Stomach smooth muscle (tissue), 2 donors: ENCODE results near the gene GCKR.

Source experiments
- H3K27ac ChIP-seq: one replicate; pipeline ENCODE4 v1.7.0; 2013; ENCODE audit warnings: mild to moderate bottlenecking, low read length, inconsistent platforms
- H3K27me3 ChIP-seq, 2 donors: one replicate each; pipeline ENCODE4 v1.7.0; 2013; ENCODE audit warnings: low read length in 2 of 2; ENCODE audit not compliant: insufficient read depth in 2 of 2, control insufficient read depth in 1 of 2
- H3K36me3 ChIP-seq, 2 donors: one replicate each; pipeline ENCODE4 v1.7.0; 2013; ENCODE audit warnings: low read length in 2 of 2; ENCODE audit not compliant: control insufficient read depth in 2 of 2, insufficient read depth in 2 of 2
- H3K4me1 ChIP-seq: one replicate; pipeline ENCODE4 v1.7.0; 2013; ENCODE audit warnings: low read length; ENCODE audit not compliant: control insufficient read depth, insufficient read depth
- H3K4me3 ChIP-seq, 2 donors: one replicate each; pipeline ENCODE4 v1.7.0; 2013; ENCODE audit warnings: low read length in 2 of 2
- H3K9ac ChIP-seq, 2 donors: one replicate each; pipeline ENCODE4 v1.7.0; 2013; ENCODE audit warnings: low read length in 2 of 2, mild to moderate bottlenecking in 1 of 2
- H3K9me3 ChIP-seq, 2 donors: one replicate each; pipeline ENCODE4 v1.7.0; 2013; ENCODE audit warnings: low read length in 2 of 2; ENCODE audit not compliant: control insufficient read depth in 2 of 2
- donor health status: healthy.
- donor health status: Pancreatic carcinoma.

GCKR gene

DNA sequence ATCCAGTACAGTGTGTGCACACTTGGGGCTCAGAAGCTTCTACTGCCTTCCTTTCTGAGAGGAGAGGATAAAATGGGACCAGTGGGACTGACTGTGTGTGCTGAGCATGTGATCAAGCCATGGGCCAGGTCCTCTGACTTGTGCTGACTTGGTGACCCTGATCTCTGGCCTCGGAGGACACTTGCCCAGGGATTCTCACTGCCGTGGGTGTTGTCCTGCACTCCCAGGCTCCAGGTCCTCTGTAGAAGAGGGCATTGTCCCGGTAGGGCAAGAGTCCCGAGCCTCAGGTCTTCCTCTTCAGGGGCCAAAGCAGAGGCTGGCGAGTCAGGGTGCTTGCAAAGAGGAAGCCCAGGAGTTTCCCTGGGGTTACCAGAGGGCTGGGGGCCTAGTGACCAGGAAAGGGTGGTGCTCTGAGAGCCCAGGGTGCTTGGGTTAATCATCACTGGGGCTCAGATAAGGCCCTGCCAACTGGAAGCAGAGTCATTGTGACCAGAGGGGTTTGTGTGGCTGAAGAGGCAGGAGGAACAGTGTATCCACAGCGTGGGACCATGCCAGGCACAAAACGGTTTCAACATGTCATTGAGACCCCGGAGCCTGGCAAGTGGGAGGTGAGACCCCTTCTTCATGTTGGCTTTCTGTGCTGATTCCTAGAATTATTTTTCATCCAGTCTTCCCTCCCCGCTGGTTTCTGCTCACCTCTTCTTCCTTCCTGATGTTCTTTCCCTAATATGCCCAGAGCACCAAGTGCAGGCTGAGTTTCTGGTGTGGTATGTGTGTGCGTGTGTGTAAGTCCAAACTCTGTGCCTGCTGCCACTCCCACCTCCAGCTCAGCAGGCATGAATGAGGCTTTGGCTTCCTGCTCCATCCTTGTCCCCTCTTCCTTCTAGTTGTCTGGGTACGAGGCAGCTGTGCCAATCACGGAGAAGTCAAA is at the start of gene GCKR:
Gene GCKR (plus strand): TSS at position 483 of the 931 bp plus-strand sequence. CDS start 66 bp downstream, at position 549.
- Histone ChIP-seq H3K36me3 (peaks cover 0 to 3% of the 10 kb centered on the region in 2 donors), H3K9me3 (no peaks in the 10 kb centered on the region), H3K4me1 (peaks cover 12% of the 10 kb centered on the region), H3K4me3 (no peak within 1 kb of the TSS), H3K27ac (no peak within 1 kb of the TSS), H3K9ac (no peak within 1 kb of the TSS), H3K27me3 (peaks cover 4 to 13% of the 10 kb centered on the region in 2 donors)

GRCh38 chr2:27448381-27448780 is 48.3 kb upstream of the GCKR start:
- no peaks in the 10 kb centered on the region for H3K27me3 ChIP-seq
- no peak overlapping the region for H3K9ac ChIP-seq
- H3K4me1 ChIP-seq, result no peaks in the 10 kb centered on the region
- no peak overlapping the region for H3K27ac ChIP-seq
- peaks cover 37 to 46% of the 10 kb centered on the region in 2 donors for H3K36me3 ChIP-seq
- H3K4me3 ChIP-seq, result no peak overlapping the region
- H3K9me3 ChIP-seq, result no peaks in the 10 kb centered on the region

DNA sequence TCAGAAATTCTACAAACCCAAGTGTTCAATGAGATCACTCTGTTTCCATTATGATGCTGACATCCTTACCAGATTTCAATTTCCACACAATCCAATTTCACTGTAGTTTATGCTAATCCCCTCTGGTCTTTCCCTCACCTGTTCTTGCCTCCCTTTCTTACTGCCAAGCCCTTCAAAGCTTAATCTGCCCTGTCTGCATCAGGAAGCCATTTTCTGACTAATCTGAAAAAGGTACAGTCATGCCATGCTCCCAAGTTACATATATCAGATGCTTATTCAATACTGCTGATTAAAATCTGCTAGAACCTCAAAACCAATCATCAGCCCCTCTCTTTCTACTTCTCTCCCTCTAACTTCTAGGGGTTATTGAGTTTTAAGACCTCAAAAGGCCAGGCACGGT is 45.5 kb upstream of the GCKR start:
- Histone ChIP-seq H3K27ac (no peak overlapping the region), H3K4me3 (no peak overlapping the region), H3K4me1 (no peaks in the 10 kb centered on the region), H3K9ac (no peak overlapping the region), H3K27me3 (no peaks in the 10 kb centered on the region), H3K9me3 (no peaks in the 10 kb centered on the region), H3K36me3 (peaks cover 48 to 59% of the 10 kb centered on the region in 2 donors)

DNA sequence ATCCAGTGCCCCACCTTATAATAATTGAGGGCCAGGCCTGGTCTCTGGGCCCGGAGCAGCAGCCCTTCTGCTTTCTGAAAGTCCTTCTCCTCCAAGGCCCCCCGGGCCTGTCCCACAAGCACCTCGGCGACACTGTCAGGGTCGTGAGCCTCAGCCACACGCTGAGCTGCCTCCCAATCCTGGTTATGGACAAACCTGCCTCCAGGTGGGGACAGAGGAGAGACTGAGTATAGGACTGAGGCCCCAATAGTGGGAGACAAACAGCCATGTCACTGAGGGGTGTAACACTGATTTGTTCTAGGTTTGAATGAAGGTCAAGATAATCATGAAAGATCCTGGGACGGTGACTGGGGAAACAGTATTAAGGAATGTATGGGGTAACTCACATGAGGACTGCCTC is 42.7 kb upstream of the GCKR start:
- H3K36me3 ChIP-seq, result peaks cover 55 to 66% of the 10 kb centered on the region in 2 donors
- no peak overlapping the region for H3K9ac ChIP-seq
- H3K9me3 ChIP-seq, result no peaks in the 10 kb centered on the region

GRCh38 chr2:27461118-27461517 is 35.5 kb upstream of the GCKR start:
- Histone ChIP-seq H3K4me3 (no peak overlapping the region), H3K27me3 (no peaks in the 10 kb centered on the region), H3K9me3 (no peaks in the 10 kb centered on the region), H3K9ac (no peak overlapping the region), H3K27ac (no peak overlapping the region), H3K4me1 (no peaks in the 10 kb centered on the region), H3K36me3 (peaks cover 46 to 57% of the 10 kb centered on the region in 2 donors)

More for the DNA sequence above, 42.7 kb upstream of the GCKR start:
- Histone ChIP-seq H3K27me3 (no peaks in the 10 kb centered on the region), H3K27ac (no peak overlapping the region), H3K4me3 (no peak overlapping the region), H3K4me1 (no peaks in the 10 kb centered on the region)

- H3K36me3 ChIP-seq, result peaks cover 21 to 33% of the 10 kb centered on the region in 2 donors
- no peak overlapping the region for H3K27ac ChIP-seq
- no peaks in the 10 kb centered on the region for H3K27me3 ChIP-seq
- no peak overlapping the region for H3K4me3 ChIP-seq
- no peaks in the 10 kb centered on the region for H3K9me3 ChIP-seq
- H3K4me1 ChIP-seq, result no peaks in the 10 kb centered on the region
- H3K9ac ChIP-seq, result no peak overlapping the region
Observed at GRCh38 chr2:27464443-27464842, 32.2 kb upstream of the GCKR start.

DNA sequence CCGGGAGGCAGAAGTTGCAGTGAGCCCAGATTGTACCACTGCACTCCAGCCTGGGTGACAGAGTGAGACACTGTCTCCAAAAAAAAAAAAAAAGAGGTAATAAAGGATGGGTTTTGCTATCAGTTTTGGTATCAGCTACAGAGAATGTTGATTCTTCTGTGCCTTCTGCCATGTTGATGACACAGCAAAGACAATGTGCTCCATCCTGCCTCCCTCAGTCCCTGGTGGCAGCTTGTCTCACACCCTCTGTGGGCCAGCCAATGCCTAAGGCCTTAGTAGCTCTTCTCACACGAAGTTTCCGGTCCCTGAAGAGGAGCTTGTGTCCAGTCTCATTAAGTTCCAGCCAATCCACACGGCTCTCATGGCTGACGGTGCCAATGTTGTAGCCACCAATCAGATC is 24.7 kb upstream of the GCKR start:
- Histone ChIP-seq H3K4me3 (no peak overlapping the region), H3K9me3 (no peaks in the 10 kb centered on the region), H3K4me1 (no peaks in the 10 kb centered on the region), H3K36me3 (peaks cover 26% of the 10 kb centered on the region in 2 donors), H3K27me3 (no peaks in the 10 kb centered on the region), H3K9ac (no peak overlapping the region), H3K27ac (no peak overlapping the region)

- Histone ChIP-seq H3K27ac (no peak overlapping the region), H3K36me3 (peaks cover 30 to 33% of the 10 kb centered on the region in 2 donors), H3K4me3 (no peak overlapping the region), H3K27me3 (no peaks in the 10 kb centered on the region), H3K9ac (no peak overlapping the region), H3K4me1 (peaks cover 11% of the 10 kb centered on the region), H3K9me3 (no peaks in the 10 kb centered on the region)
Observed at GRCh38 chr2:27485496-27485895, 11.1 kb upstream of the GCKR start.

- H3K9me3 ChIP-seq, result no peaks in the 10 kb centered on the region
- H3K36me3 ChIP-seq, result peaks cover 11 to 13% of the 10 kb centered on the region in 2 donors
- no peaks in the 10 kb centered on the region for H3K27me3 ChIP-seq
- peaks cover 15% of the 10 kb centered on the region for H3K4me1 ChIP-seq
- H3K4me3 ChIP-seq, result peak overlapping the region; percentile 88 to 99
- peak overlapping the region; percentile 46 for H3K27ac ChIP-seq
- H3K9ac ChIP-seq, result peak overlapping the region; percentile 66 to 89
Observed at GRCh38 chr2:27489118-27489497, 7.5 kb upstream of the GCKR start.

GRCh38 chr2:27489498-27490397 is 6.9 kb upstream of the GCKR start, which contains the start of gene IFT172:
Gene IFT172 (minus strand): TSS chr2:27489743. CDS start chr2:27489653, 90 bp downstream.
- Histone ChIP-seq H3K4me3 (peak within 1 kb of the TSS; percentile 88 to 99), H3K36me3 (peaks cover 8 to 9% of the 10 kb centered on the region in 2 donors), H3K9ac (peak within 1 kb of the TSS; percentile 66 to 89), H3K9me3 (no peaks in the 10 kb centered on the region), H3K27ac (peak within 1 kb of the TSS; percentile 46), H3K4me1 (peaks cover 20% of the 10 kb centered on the region), H3K27me3 (no peaks in the 10 kb centered on the region)
